ENCODE data around the gene SLC5A11. TPM values are rescaled to one million over a fixed set of nuclear protein-coding genes. Genes with fewer than 3 reads are reported as not detected.
A peak's percentile ranks its signal among the peaks of the same experiment; 100 is the strongest.
"Not testable (repeated sequence)": the region's sequence is repeated elsewhere in the genome, so short reads cannot be mapped to it uniquely, and the experiment has no call there.

Gene SLC5A11
- total RNA-seq, 4 donors from 2014 or later: 6.8 TPM; not detected in 3

GRCh38 chr16:24853830-24854229 lies 8.1 kb downstream of the SLC5A11 start:
- H3K4me3 ChIP-seq: no peak overlapping the region
- TF ChIP-seq POLR2A (IDR thresholded peaks at IDR 0.05) (no peak), EP300 (IDR thresholded peaks at IDR 0.05; ENCODE audit: low read depth) (no peak), CTCF (IDR thresholded peaks at IDR 0.05) (no peak), POLR2AphosphoS5 (IDR thresholded peaks at IDR 0.05) (no peak)
- peaks cover 0 to 8% (median 0%) of the 10 kb centered on the region in 4 donors for H3K4me1 ChIP-seq
- no peaks in the 10 kb centered on the region for H3K9me3 ChIP-seq
- WGBS, 2 donors (ENCODE audit: low coverage in 1 of 2): 12% methylated on average over 16 of the region's 18 CpGs; no CpG with 5 or more reads in 1 of the 2 donors
- intact Hi-C loops (cut with DNase I; ENCODE audit: low total_unique reads) (no loop called here), in situ Hi-C loops (cut with MboI; ENCODE audit: low pct_ligation_motif_present in 1 of 4, low pct_unique_long_range_greater_than_20kb in 1 of 4, low sequenced_read_pairs in 3 of 4) (no loop called here)
- H3K36me3 ChIP-seq: no peaks in the 10 kb centered on the region
- no peak overlapping the region for H3K27ac ChIP-seq
- DNase-seq: no peak
- no peaks in the 10 kb centered on the region for H3K27me3 ChIP-seq

GRCh38 chr16:24854607-24855171 lies 8.9 kb downstream of the SLC5A11 start:
- no peak for TF ChIP-seq POLR2A (IDR thresholded peaks at IDR 0.05)
- no peak for TF ChIP-seq EP300 (IDR thresholded peaks at IDR 0.05; ENCODE audit: low read depth)
- no peaks in the 10 kb centered on the region for H3K36me3 ChIP-seq
- no peaks in the 10 kb centered on the region for H3K27me3 ChIP-seq
- H3K4me1 ChIP-seq: peaks cover 0 to 16% (median 0%) of the 10 kb centered on the region in 4 donors
- in situ Hi-C loops (cut with MboI; ENCODE audit: low pct_ligation_motif_present in 1 of 4, low pct_unique_long_range_greater_than_20kb in 1 of 4, low sequenced_read_pairs in 3 of 4) (no loop called here), intact Hi-C loops (cut with DNase I; ENCODE audit: low total_unique reads) (no loop called here)
- H3K27ac ChIP-seq: no peak overlapping the region
- no peaks in the 10 kb centered on the region for H3K9me3 ChIP-seq
- no peak overlapping the region for H3K4me3 ChIP-seq
- no peak for DNase-seq

GRCh38 chr16:24855678-24856077 lies 9.9 kb downstream of the SLC5A11 start:
- Histone ChIP-seq H3K4me1 (peaks cover 0 to 16% (median 1%) of the 10 kb centered on the region in 4 donors), H3K36me3 (no peaks in the 10 kb centered on the region), H3K4me3 (no peak overlapping the region), H3K27ac (no peak overlapping the region), H3K9me3 (no peaks in the 10 kb centered on the region), H3K27me3 (no peaks in the 10 kb centered on the region)
- WGBS, 2 donors (ENCODE audit: low coverage in 1 of 2): 58% methylated on average over 5 of the region's 5 CpGs; no CpG with 5 or more reads in 1 of the 2 donors
- intact Hi-C loops (cut with DNase I; ENCODE audit: low total_unique reads): no loop called here
- in situ Hi-C loops (cut with MboI; ENCODE audit: low pct_ligation_motif_present in 1 of 4, low pct_unique_long_range_greater_than_20kb in 1 of 4, low sequenced_read_pairs in 3 of 4): no loop called here
- no peak for DNase-seq
- TF ChIP-seq EP300 (IDR thresholded peaks at IDR 0.05; ENCODE audit: low read depth) (no peak), POLR2A (IDR thresholded peaks at IDR 0.05) (no peak), POLR2AphosphoS5 (IDR thresholded peaks at IDR 0.05) (no peak), CTCF (IDR thresholded peaks at IDR 0.05) (no peak)

- DNase-seq; H3K27ac ChIP-seq; intact Hi-C loops (cut with DNase I; ENCODE audit: low total_unique reads); H3K9me3 ChIP-seq; H3K4me3 ChIP-seq; H3K27me3 ChIP-seq; in situ Hi-C loops (cut with MboI; ENCODE audit: low pct_ligation_motif_present in 1 of 4, low pct_unique_long_range_greater_than_20kb in 1 of 4, low sequenced_read_pairs in 3 of 4); H3K36me3 ChIP-seq: not testable (repeated sequence)
- WGBS, 2 donors (ENCODE audit: low coverage in 1 of 2): 79 to 86% methylated on average over 1 to 8 of the region's 8 CpGs
- H3K4me1 ChIP-seq: peaks cover 0 to 16% (median 1%) of the 10 kb centered on the region in 4 donors
Observed at GRCh38 chr16:24856871-24857270, 11.1 kb downstream of the SLC5A11 start.

- H3K27me3 ChIP-seq: no peaks in the 10 kb centered on the region
- WGBS, 2 donors (ENCODE audit: low coverage in 1 of 2): 22 to 33% methylated on average over 3 to 9 of the region's 9 CpGs
- peaks cover 0 to 16% (median 1%) of the 10 kb centered on the region in 4 donors for H3K4me1 ChIP-seq
- in situ Hi-C loops (cut with MboI; ENCODE audit: low pct_ligation_motif_present in 1 of 4, low pct_unique_long_range_greater_than_20kb in 1 of 4, low sequenced_read_pairs in 3 of 4) (no loop called here), intact Hi-C loops (cut with DNase I; ENCODE audit: low total_unique reads) (no loop called here)
- no peaks in the 10 kb centered on the region for H3K36me3 ChIP-seq
- DNase-seq: peak; percentile 63
- H3K9me3 ChIP-seq: no peaks in the 10 kb centered on the region
- no peak overlapping the region for H3K4me3 ChIP-seq
- no peak for TF ChIP-seq POLR2A (IDR thresholded peaks at IDR 0.05)
- TF ChIP-seq POLR2AphosphoS5 (IDR thresholded peaks at IDR 0.05): no peak
- no peak for TF ChIP-seq CTCF (IDR thresholded peaks at IDR 0.05)
- TF ChIP-seq EP300 (IDR thresholded peaks at IDR 0.05; ENCODE audit: low read depth): no peak
- no peak overlapping the region for H3K27ac ChIP-seq
Observed at GRCh38 chr16:24858219-24859041, 12.7 kb downstream of the SLC5A11 start.
